CD4-positive, alpha-beta T cell treated with Interleukin-12 subunit alpha and Interleukin-12 subunit beta, for 1 hour (primary cell): Measurements from ENCODE around the gene ALKBH8.
"Not testable (repeated sequence)": the region's sequence is repeated elsewhere in the genome, so short reads cannot be mapped to it uniquely, and the experiment has no call there.

Experiments
- DNase-seq: peaks from one replicate; pipeline ENCODE4 v3.0.0-alpha.2; 2020

Gene ALKBH8

DNA sequence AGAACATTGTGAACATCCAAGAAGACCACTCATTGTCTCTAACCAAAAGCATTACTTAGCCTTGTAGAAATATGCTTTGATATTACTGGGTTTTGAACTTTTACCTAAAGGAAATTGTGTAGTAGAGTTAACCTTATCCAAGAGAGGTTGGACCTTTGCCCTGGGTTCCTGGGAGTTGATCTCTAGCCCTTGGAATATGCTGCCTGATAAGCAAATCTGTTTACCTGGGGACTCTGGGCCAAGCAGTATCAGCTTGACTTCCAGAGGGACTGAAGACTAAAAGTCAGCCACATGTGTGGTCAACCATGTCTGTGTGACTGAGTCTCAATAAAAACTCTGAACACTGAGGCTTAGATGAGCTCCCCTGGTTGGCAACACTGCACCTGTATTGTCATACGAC lies 63.8 kb downstream of the ALKBH8 start:
- DNase-seq = no peak

- DNase-seq = not testable (repeated sequence)
Measured at GRCh38 chr11:107497371-107497770, 68.2 kb downstream of the ALKBH8 start.

- DNase-seq = no peak
Measured at GRCh38 chr11:107496011-107496410, 69.5 kb downstream of the ALKBH8 start.

GRCh38 chr11:107494055-107494454 lies 71.5 kb downstream of the ALKBH8 start:
- DNase-seq = no peak

DNA sequence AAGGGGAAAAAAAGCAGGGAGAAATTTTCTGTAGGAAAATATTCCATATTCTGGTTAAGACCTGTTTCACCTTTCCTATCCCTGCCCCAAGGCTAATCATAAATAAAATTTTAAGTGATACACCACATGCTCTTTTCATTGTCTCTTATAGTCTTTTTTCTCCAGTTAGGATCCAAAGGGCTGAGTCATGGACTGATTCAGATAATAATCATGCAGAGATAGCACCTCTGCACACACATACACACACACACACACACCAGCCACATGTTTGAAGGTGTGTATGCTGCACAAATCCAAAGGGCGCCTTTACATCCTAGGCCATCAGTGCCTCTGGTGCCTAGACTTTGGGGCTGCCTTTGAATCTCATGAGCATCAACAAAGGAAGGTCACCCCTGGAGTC lies 72.4 kb downstream of the ALKBH8 start:
- DNase-seq = no peak

- DNase-seq = no peak
Measured at GRCh38 chr11:107490836-107491235, 74.7 kb downstream of the ALKBH8 start.

DNA sequence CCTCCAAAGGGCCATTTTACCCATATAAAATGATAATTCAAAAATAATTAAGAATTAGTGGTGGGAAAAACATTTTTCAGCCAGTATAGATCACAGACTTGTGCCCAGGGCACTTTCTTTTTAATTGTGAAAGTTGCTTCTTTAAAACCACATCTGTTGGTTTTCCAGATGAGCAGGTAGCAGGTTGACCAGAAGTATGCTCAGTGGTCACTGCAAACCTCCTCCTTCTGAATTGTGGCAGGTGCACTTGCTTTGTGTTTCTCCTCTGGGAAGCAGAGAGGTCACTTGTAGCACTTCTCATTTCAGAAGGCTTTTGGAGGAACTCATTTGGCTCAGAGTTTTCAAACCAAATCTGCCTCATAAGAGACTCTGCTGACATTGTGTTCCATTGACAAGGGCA lies 83.3 kb downstream of the ALKBH8 start:
- no peak for DNase-seq

DNA sequence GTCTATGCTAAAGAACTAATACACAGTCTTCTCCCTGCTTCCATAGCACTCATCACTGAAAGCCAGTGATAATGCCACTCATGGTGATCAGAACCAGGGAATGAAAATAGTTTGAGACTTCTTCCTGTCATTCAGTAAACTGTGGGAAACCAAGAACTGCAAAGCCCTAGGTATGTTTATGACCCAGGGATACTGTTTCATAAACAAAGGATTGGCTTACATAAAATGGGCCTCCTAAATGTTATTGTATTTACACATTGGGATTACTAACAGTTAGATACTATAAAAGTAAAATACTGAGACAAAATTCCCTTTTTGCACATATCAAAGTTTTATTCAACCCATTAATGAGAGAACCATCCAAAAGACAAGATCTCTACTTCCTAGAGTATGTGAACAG lies 86.6 kb downstream of the ALKBH8 start:
- no peak for DNase-seq

GRCh38 chr11:107477820-107478219 lies 87.7 kb downstream of the ALKBH8 start:
- DNase-seq = no peak

DNA sequence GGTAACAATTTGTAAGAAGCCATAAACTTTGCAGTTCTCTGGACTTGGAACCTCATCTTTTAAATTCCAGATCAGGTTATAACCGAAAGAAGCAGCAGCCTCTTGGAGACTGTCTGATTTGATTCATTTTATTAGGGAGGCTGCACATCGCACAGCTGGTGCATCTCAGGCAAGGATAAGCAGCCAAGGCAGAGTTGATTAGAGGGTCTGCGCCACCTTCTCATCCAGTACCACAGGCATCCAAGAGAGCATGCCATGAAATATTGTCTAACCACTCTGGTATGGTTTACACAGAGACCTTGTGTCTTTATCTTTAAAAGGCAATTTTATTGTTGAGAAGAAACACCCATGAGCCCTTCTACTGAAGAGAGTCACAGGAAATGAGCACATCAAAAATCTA lies 91.7 kb downstream of the ALKBH8 start:
- no peak for DNase-seq

- DNase-seq = no peak
Measured at GRCh38 chr11:107472966-107473365, 92.6 kb downstream of the ALKBH8 start.

GRCh38 chr11:107468596-107468995 lies 96.9 kb downstream of the ALKBH8 start:
- DNase-seq = no peak

- DNase-seq = no peak
Measured at GRCh38 chr11:107467696-107468095, 97.8 kb downstream of the ALKBH8 start.

DNA sequence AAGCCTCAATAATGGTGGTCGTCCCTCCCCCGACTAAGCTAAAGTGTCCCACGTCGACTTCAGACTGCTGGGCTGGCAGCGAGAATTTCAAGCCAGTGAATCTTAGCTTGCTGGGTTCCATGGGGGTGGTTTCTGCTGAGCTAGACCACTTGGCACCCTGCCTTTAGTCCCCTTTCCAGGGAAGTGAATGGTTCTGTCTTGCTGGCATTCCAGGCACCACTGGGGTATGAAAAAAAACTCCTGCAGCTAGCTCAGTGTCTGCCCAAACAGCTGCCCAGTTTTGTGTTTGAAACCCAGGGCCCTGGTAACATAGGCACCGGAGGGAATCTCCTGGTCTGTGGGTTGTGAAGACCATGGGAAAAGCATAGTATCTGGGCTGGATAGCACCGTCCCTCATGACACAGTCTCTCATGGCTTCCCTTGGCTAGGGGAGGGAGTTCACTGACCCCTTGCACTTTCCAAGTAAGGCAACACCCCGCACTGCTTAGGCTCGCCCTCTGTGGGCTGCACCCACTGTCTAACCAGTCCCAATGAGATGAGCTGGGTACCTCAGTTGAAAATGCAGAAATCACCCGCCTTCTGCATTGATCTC lies 99.2 kb downstream of the ALKBH8 start:
- DNase-seq = not testable (repeated sequence)

GRCh38 chr11:107457558-107458271 lies 107.8 kb downstream of the ALKBH8 start, which contains the start of gene CWF19L2:
CWF19L2 (minus strand) TSS chr11:107457825; CDS start chr11:107457816, 9 bp downstream.
- peak; percentile 94 for DNase-seq

DNA sequence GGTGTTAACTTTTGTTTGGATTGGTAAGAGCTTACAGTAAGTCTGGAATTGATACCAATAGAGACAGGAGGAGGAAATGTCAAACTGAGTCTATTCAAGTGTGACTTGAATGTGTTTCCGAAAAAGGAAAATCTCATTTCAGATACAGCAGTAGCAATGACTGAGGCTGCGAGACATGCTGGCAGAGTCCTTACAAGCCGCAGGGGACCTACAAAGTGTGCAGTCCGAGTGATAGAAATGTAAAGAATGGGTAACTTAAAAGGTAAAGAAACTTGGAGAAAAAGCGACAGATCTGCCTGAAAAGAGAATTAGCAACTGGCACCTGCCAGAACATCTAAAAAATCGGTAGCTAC lies 108.4 kb downstream of the ALKBH8 start:
- no peak for DNase-seq

DNA sequence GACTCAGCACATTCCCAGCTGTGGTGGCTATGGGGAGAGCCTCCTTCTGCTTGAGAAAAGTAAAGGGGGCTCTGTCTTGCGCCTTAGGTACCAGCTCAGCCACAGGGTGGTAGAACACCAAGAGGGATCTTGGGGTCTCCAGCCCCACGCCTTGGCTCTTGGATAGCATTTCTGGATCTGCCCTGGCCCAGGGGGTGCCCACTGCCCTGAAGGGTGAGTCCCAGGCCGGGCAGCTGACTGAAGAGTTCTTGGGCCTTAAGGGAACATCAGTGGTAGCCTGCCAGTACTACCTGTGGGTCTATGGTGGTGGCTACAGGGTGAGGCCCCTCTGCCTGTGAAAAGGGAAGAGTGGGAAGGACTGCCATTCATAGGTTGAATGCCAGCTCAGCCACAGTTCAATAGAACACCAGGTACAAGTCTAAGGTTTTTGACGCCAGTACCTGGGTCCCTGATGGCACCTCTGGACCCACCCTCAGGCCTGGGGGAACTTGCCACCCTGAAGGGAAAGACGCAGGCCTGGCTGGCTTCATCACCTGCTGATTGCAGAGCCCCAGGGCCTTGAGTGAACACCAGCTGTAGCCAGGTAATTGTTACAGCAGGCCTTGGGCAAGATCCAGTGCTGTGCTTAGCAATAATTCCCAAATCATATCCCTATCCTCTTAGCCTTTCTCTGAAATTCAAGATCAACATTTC lies 111.8 kb downstream of the ALKBH8 start:
- DNase-seq = no peak
